Upper lobe of left lung (tissue), 4 donors: ENCODE measurements around the gene HLA-B.

Experiments
- POLR2A ChIP-seq, 4 donors: fragments of 450-650 bp; IDR thresholded peaks; one replicate each; pipeline ENCODE4 v1.5.1; 2016 to 2017; ENCODE audit warnings: antibody characterized with exemption in 4 of 4, mild to moderate bottlenecking in 2 of 4
- POLR2AphosphoS5 ChIP-seq, 2 donors: sonication (generic); formaldehyde crosslinking; IDR thresholded peaks; one replicate each; pipeline ENCODE4 v1.5.1; 2017; ENCODE audit warnings: antibody characterized with exemption in 2 of 2

GRCh38 chr6:31357886-31358285, 907 bp upstream of the HLA-B start:
- TF ChIP-seq POLR2AphosphoS5 (IDR thresholded peaks at IDR 0.05) (no peak), POLR2A (IDR thresholded peaks at IDR 0.05) (no peak)
